ENCODE measurements around the gene LCK. TPM values are rescaled to one million over a fixed set of nuclear protein-coding genes. Genes with fewer than 3 reads are reported as not detected.

The LCK gene
- 586 TPM for polyA plus RNA-seq (2012; ENCODE audit: insufficient read depth, insufficient read length)

GRCh38 chr1:32250893-32251716 is at the start of gene LCK:
LCK (plus strand) TSS chr1:32251265; CDS start chr1:32274330, 23,065 bp downstream.
- H3K4me3 ChIP-seq (ENCODE audit: low read length), result peak within 1 kb of the TSS; percentile 87
- DNase-seq (ENCODE audit: low read depth, low spot score), result peak; percentile 78

DNA sequence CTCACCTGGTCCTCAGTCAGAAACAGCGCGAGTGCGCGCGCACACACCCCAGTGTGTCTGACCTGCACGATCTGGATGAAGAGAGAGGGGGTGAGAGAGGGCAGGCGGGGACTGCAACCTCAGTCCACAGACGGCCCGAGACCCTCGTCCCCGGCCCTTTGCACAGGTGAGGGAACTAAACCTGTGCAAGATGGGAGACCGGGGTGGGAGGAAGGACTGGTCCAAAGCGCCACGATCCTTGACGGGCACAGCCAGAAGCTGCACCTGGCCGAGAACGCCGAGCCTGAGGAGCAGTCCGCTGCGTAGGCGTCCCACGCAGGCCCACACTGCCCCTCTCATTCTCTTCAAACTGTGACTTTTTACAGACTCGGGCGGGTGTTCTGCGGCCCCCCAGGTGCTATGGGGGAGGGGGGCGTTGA is 46.1 kb upstream of the LCK start:
- peak overlapping the region; percentile 94 for H3K4me3 ChIP-seq (ENCODE audit: low read length)
- DNase-seq (ENCODE audit: low read depth, low spot score), result no peak

GRCh38 chr1:32205401-32206370 is 45.4 kb upstream of the LCK start, which contains the start of gene IQCC:
IQCC (plus strand) TSS chr1:32205671; CDS start chr1:32205682, 11 bp downstream.
- peak within 1 kb of the TSS; percentile 94 for H3K4me3 ChIP-seq (ENCODE audit: low read length)
- DNase-seq (ENCODE audit: low read depth, low spot score), result peak; percentile 75

GRCh38 chr1:32208469-32208868 is 42.6 kb upstream of the LCK start:
- H3K4me3 ChIP-seq (ENCODE audit: low read length), result no peak overlapping the region
- DNase-seq (ENCODE audit: low read depth, low spot score), result no peak

- peak; percentile 24 for DNase-seq (ENCODE audit: low read depth, low spot score)
- H3K4me3 ChIP-seq (ENCODE audit: low read length), result no peak within 1 kb of the TSS
Observed at GRCh38 chr1:32208891-32209328, 42.2 kb upstream of the LCK start, which contains the start of gene DCDC2B. DCDC2B (plus strand) TSS chr1:32209089; CDS start chr1:32209094, 5 bp downstream.

GRCh38 chr1:32215629-32216480 is 35.2 kb upstream of the LCK start:
- DNase-seq (ENCODE audit: low read depth, low spot score), result peak; percentile 42

GRCh38 chr1:32216566-32216965 is 34.5 kb upstream of the LCK start:
- no peak for DNase-seq (ENCODE audit: low read depth, low spot score)
- no peak overlapping the region for H3K4me3 ChIP-seq (ENCODE audit: low read length)

More at GRCh38 chr1:32215629-32216480, 35.2 kb upstream of the LCK start:
- no peak overlapping the region for H3K4me3 ChIP-seq (ENCODE audit: low read length)

GRCh38 chr1:32219022-32219421 is 32.0 kb upstream of the LCK start:
- no peak for DNase-seq (ENCODE audit: low read depth, low spot score)
- no peak overlapping the region for H3K4me3 ChIP-seq (ENCODE audit: low read length)

DNA sequence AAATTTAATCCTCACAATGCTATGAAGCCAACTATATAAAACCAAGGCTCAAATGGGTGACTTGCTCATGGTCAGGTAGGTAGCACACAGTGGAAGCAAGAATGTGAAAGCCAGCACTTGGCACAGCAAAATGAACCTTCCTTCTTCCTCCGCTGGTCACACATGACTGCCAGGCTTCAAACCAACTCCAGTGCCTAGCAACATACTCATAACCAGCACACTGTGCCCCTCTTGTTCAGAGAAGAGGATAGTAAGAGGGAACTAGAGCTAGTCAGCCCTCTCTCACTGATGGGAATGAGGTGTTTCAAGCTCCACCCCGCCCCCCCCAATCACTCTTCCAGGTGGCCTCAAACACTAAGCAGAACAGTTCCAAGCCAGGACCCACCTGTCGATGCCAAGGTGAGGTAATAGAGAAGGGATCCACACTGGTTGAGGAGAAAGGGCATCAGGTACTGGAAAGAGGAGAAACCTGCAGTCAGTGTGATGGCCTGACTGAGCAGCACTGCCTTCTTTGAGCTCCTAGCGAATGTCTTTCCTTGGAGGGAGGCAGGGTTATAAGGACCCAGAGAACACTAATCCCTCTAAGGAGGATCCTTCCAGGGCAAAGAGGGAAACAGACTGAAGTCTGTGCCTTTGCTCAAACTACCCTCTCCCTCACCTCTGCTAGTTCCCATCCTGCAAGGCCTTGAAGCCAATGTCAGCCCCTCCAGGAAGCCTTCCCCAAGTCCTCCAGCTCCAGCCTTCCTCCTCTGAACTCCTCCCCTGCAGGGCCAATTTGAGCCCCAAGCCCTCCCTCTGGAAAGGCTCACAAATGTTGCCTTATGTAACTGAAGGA is 30.1 kb upstream of the LCK start:
- H3K4me3 ChIP-seq (ENCODE audit: low read length), result peak overlapping the region; percentile 99
- DNase-seq (ENCODE audit: low read depth, low spot score), result no peak

GRCh38 chr1:32221581-32221979 is 29.5 kb upstream of the LCK start:
- peak overlapping the region; percentile 99 for H3K4me3 ChIP-seq (ENCODE audit: low read length)
- no peak for DNase-seq (ENCODE audit: low read depth, low spot score)

- peak within 1 kb of the TSS; percentile 99 for H3K4me3 ChIP-seq (ENCODE audit: low read length)
- peak; percentile 90 for DNase-seq (ENCODE audit: low read depth, low spot score)
Observed at GRCh38 chr1:32221980-32222755, 28.9 kb upstream of the LCK start, which contains the start of the genes EIF3I and TMEM234. EIF3I (plus strand) TSS chr1:32222407; CDS start chr1:32222442, 35 bp downstream. TMEM234 (minus strand) TSS chr1:32222353; CDS start chr1:32222322, 31 bp downstream.

GRCh38 chr1:32223683-32224082 is 27.4 kb upstream of the LCK start:
- peak overlapping the region; percentile 23 for H3K4me3 ChIP-seq (ENCODE audit: low read length)

DNA sequence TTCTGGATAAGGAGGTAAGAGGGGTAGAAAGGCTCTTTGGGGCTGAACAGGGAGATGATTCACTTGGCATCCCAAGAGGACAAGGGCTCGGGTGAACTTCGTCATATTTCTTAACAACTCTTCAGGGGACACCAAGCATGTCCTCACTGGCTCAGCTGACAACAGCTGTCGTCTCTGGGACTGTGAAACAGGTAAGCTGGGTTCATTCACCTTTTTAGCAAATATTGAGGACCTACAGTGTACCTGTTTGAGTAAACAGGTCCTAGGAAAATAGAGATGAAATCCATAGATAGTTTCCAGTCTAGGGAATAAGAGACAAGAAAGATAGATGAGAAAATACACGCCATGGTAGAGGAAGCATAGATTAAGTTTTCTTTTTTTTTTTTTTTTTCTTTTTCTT is 26.8 kb upstream of the LCK start:
- H3K4me3 ChIP-seq (ENCODE audit: low read length), result no peak overlapping the region

More at GRCh38 chr1:32223683-32224082, 27.4 kb upstream of the LCK start:
- DNase-seq (ENCODE audit: low read depth, low spot score), result no peak

GRCh38 chr1:32228771-32229170 is 22.3 kb upstream of the LCK start:
- H3K4me3 ChIP-seq (ENCODE audit: low read length), result no peak overlapping the region
- no peak for DNase-seq (ENCODE audit: low read depth, low spot score)

More for the DNA sequence above, 26.8 kb upstream of the LCK start:
- no peak for DNase-seq (ENCODE audit: low read depth, low spot score)

- no peak overlapping the region for H3K4me3 ChIP-seq (ENCODE audit: low read length)
- DNase-seq (ENCODE audit: low read depth, low spot score), result no peak
Observed at GRCh38 chr1:32231843-32232432, 19.1 kb upstream of the LCK start.

DNA sequence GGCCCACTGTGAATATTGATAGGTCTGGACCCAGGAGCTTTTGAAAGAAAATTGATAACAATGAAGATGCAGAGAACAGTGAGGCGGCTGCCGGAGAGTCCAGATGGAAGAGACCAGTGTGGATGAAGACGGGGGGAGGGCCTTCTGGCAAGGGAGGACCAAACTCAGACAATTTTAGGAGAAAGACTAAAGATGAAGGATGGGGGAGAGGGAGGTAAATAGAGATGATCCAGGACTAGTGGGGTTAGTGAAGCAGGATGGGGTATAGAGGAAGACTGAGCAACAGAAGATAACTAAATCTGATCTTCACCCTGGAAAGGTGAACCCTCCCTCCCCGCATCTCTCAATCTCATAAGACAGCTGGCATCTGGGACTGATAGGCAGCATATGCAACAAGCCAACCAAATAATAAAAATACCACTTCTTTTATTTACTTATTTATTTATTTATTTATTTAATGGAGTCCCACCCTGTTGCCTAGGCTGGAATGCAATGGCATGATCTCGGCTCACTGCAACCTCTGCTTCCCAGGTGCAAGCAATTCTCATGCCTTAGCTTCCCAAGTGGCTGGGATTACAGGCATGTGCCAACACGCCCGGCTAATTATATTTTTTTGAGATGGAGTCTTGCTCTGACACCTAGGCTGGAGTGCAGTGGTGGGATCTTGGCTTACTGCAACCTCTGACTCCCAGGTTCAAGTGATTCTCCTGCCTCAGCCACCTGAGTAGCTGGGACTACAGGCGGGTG is 18.3 kb upstream of the LCK start:
- H3K4me3 ChIP-seq (ENCODE audit: low read length), result no peak overlapping the region
- DNase-seq (ENCODE audit: low read depth, low spot score), result no peak

All from Jurkat, Clone E6-1 (cell line).